A549 (cell line): ENCODE data around the gene COL2A1. TPM values are rescaled to one million over a fixed set of nuclear protein-coding genes. Genes with fewer than 3 reads are reported as not detected.

Source experiments
- ATAC-seq, 2 experiments: fragments of 200-7000 bp in 1 of 2; fragments of >200 bp in 1 of 2; cut with Nextera tagmentation in 1 of 2; cut with Tn5 transposase in 1 of 2; 3 replicates each; pipeline versions ENCODE4 v1.8.0 to v1.9.1; 2018 to 2020; ENCODE audit warnings: mild to moderate bottlenecking in 1 of 2, moderate library complexity in 1 of 2
- CTCF ChIA-PET: fragments of 300-600 bp; sonication (Branson Sonifier 250); formaldehyde crosslinking; extraction: SDS; loops from one replicate; lab custom pipeline; 2021; ENCODE audit warnings: antibody characterized with exemption, inconsistent platforms; lab: Yijun Ruan, JAX
- POLR2A ChIA-PET: fragments of 350-600 bp; formaldehyde crosslinking; extraction: SDS; loops from one replicate; lab custom pipeline; 2021; ENCODE audit warnings: antibody characterized with exemption, inconsistent platforms; lab: Yijun Ruan, JAX
- DNase-seq, 2 experiments: peaks; one replicate each; pipeline versions ENCODE4 v3.0.0 to v3.0.0-alpha.2; 2011 to 2016; ENCODE audit warnings: low read depth in 1 of 2, low spot score in 1 of 2
- FAIRE-seq: peaks from 2 replicates; lab custom pipeline; 2011; peaks lifted over from hg19 to GRCh38; lab: Jason Lieb, UNC
- H3K27ac ChIP-seq, 2 experiments: fragments of >200 bp; sonication (Bioruptor Twin); formaldehyde crosslinking; 3 replicates each; pipeline ENCODE4 v1.5.1; 2016 to 2017
- H3K4me1 ChIP-seq: fragments of >200 bp; sonication (Bioruptor Twin); formaldehyde crosslinking; 3 replicates; pipeline ENCODE4 v1.6.1; 2016
- H3K4me2 ChIP-seq: fragments of >200 bp; sonication (Bioruptor Twin); formaldehyde crosslinking; 3 replicates; pipeline ENCODE4 v1.6.1; 2016
- H3K4me3 ChIP-seq: fragments of >200 bp; sonication (Bioruptor Twin); formaldehyde crosslinking; 3 replicates; pipeline ENCODE4 v1.5.1; 2016
- H3K9me3 ChIP-seq: fragments of >200 bp; sonication (Bioruptor Twin); formaldehyde crosslinking; 3 replicates; pipeline ENCODE4 v1.6.1; 2016
- BHLHE40 ChIP-seq: IDR thresholded peaks from 2 replicates; pipeline ENCODE4 v1.6.1; 2012; ENCODE audit warnings: low read depth, low read length, inconsistent platforms
- E2F6 ChIP-seq: IDR thresholded peaks from 2 replicates; pipeline ENCODE4 v1.6.1; 2012; ENCODE audit warnings: low read depth, borderline replicate concordance
- EHMT2 ChIP-seq: fragments of 200-600 bp; sonication (generic); IDR thresholded peaks from 2 replicates; pipeline ENCODE4 v1.6.1; 2016; ENCODE audit warnings: antibody characterized with exemption, low read depth, mild to moderate bottlenecking, moderate library complexity
- EP300 ChIP-seq, 2 experiments: fragments of >200 bp; sonication (Bioruptor Twin); formaldehyde crosslinking; IDR thresholded peaks; 2 replicates in 1 of 2; 3 replicates in 1 of 2; pipeline ENCODE4 v1.6.1; 2016 to 2017
- FOSB ChIP-seq: fragments of 250-450 bp; sonication (Bioruptor Pico); IDR thresholded peaks from 2 replicates; pipeline ENCODE4 v1.5.0; 2020; ENCODE audit warnings: mild to moderate bottlenecking, moderate library complexity
- FOSL2 ChIP-seq, 2 experiments: fragments of 450-650 bp in 1 of 2; fragments of >200 bp in 1 of 2; sonication (Bioruptor Twin) in 1 of 2; formaldehyde crosslinking; IDR thresholded peaks; 2 replicates each; pipeline versions ENCODE4 v1.5.0 to v1.6.1; 2016 to 2020; ENCODE audit warnings: mild to moderate bottlenecking in 1 of 2, moderate library complexity in 1 of 2
- KDM5A ChIP-seq: fragments of 200-600 bp; sonication (generic); IDR thresholded peaks from 2 replicates; pipeline ENCODE4 v1.6.1; 2016; ENCODE audit warnings: antibody characterized with exemption, mild to moderate bottlenecking
- MAX ChIP-seq: IDR thresholded peaks from 2 replicates; pipeline ENCODE4 v1.6.1; 2012
- MAZ ChIP-seq: fragments of 150-350 bp; IDR thresholded peaks from 2 replicates; pipeline ENCODE4 v1.6.1; 2014; ENCODE audit warnings: antibody characterized with exemption, low read depth, low read length, borderline replicate concordance
- NFE2L2 ChIP-seq: fragments of 150-350 bp; conservative IDR thresholded peaks from 2 replicates; pipeline ENCODE4 v1.6.1; 2014; ENCODE audit warnings: low read length
- PHF8 ChIP-seq: fragments of 200-600 bp; sonication (generic); IDR thresholded peaks from 2 replicates; pipeline ENCODE4 v1.6.1; 2016; ENCODE audit warnings: low read depth, mild to moderate bottlenecking, antibody characterized with exemption, moderate library complexity, borderline replicate concordance
- POLR2A ChIP-seq: IDR thresholded peaks from 2 replicates; pipeline ENCODE4 v1.6.1; 2012; ENCODE audit warnings: mild to moderate bottlenecking, low read length
- POLR2AphosphoS2 ChIP-seq: conservative IDR thresholded peaks from 2 replicates; pipeline ENCODE4 v1.6.1; 2012; ENCODE audit warnings: low read length, improper control_type of control experiment, inconsistent platforms
- RNF2 ChIP-seq: fragments of 200-600 bp; sonication (generic); IDR thresholded peaks from 2 replicates; pipeline ENCODE4 v1.6.1; 2016; ENCODE audit warnings: low read depth, mild to moderate bottlenecking, antibody characterized with exemption, moderate library complexity, borderline replicate concordance
- ZC3H11A ChIP-seq: fragments of 450-650 bp; IDR thresholded peaks from 2 replicates; pipeline ENCODE4 v1.6.1; 2014; ENCODE audit warnings: antibody characterized with exemption, mild to moderate bottlenecking
- ZSCAN20 ChIP-seq: fragments of 250-450 bp; sonication (Bioruptor Pico); IDR thresholded peaks from 2 replicates; pipeline ENCODE4 v1.8.0; 2022; ENCODE audit warnings: mild to moderate bottlenecking, moderate library complexity
- WGBS: methylation state at CpG from one replicate; pipeline ENCODE4 v1.1.6; 2017; ENCODE audit errors: missing lambda C conversion rate; 5-methylcytosine and 5-hydroxymethylcytosine counted together
- polyA plus RNA-seq, 4 experiments: library from polyadenylated mRNA; depleted of rRNA in 3 of 4; stranded (reverse); fragments of >200 nt; fragmentation: RNase III in 1 of 4; extraction: RNeasy Plus Mini Kit Qiagen cat#74134 plus additional on column Dnase treatment in 1 of 4; gene quantifications; 2 replicates in 3 of 4; 3 replicates in 1 of 4; pipeline ENCODE4 v1.2.3, GENCODE V29; 2011 to 2017
- TF ChIP-seq, protein P1 (sequence below): fragments of >200 bp; sonication (Bioruptor Twin); formaldehyde crosslinking; IDR thresholded peaks from 3 replicates; pipeline ENCODE4 v1.6.1; 2016
- TF ChIP-seq, protein P2 (sequence below): fragments of 150-350 bp; IDR thresholded peaks from 2 replicates; pipeline ENCODE4 v1.6.1; 2014; ENCODE audit warnings: low read depth, mild to moderate bottlenecking, low read length
- TF ChIP-seq, protein P3 (sequence below): fragments of 250-450 bp; sonication (Bioruptor Pico); IDR thresholded peaks from 2 replicates; pipeline ENCODE4 v1.5.0; 2021; ENCODE audit warnings: mild to moderate bottlenecking, moderate library complexity, borderline replicate concordance
- TF ChIP-seq, protein P4 (sequence below): fragments of 200-600 bp; sonication (generic); IDR thresholded peaks from 2 replicates; pipeline ENCODE4 v1.6.1; 2016; ENCODE audit warnings: antibody characterized with exemption, mild to moderate bottlenecking, moderate library complexity

Gene COL2A1
- polyA plus RNA-seq, 2 of the 4 experiments (the other 2 are of a cell fraction): 0.01 TPM; not detected in 1

GRCh38 chr12:48002773-48003218 lies 1.5 kb downstream of the COL2A1 start:
- Histone ChIP-seq H3K4me1 (peaks cover 28% of the 10 kb centered on the region), H3K4me2 (peak overlapping the region; percentile 94), H3K27ac (no peak overlapping the region), H3K9me3 (no peaks in the 10 kb centered on the region), H3K4me3 (peak overlapping the region; percentile 46; the same call in 2 of the 3 replicates)
- WGBS: 5% methylated on average over 19 of the region's 26 CpGs
- ChIA-PET POLR2A (interaction anchor here (1.2 to 1.4 kb wide), 2 partner anchors 98 to 103 kb away, joined by 3 read pairs; partner anchors contain the start of genes SENP1 and VDR), CTCF (interaction anchor here (0.7 to 1.7 kb wide), 6 partner anchors 8 to 53 kb away, joined by 3 to 4 read pairs (median 3); no protein-coding TSS in a partner anchor)
- TF ChIP-seq E2F6: 0 out of 2 replicates have a peak, but pooled peaks have one; percentile 53
- TF ChIP-seq MAX: peak; percentile 15; the same call in 1 of the 2 replicates
- TF ChIP-seq KDM5A: no peak
- DNase-seq (no peak), FAIRE-seq (no peak), ATAC-seq (peak; percentile 17 to 40; a peak in 3 of 6 replicates)

DNA sequence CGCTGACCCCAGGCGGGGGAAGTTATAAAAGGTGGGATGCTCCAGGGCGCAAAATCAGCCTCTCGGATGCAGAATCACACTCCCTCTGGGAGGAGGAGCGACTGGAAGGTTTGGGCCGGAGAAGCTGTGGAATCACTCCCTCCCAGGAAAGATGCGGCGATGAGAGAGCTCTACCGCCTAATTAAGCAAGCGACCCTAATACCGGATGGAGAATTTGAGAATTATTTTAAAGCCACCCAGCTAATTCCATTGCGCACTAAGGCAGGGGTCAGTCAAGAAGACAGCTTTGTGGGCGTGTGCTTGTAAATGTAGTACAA lies 1.9 kb downstream of the COL2A1 start:
- no peak for TF ChIP-seq EP300 (IDR thresholded peaks at IDR 0.05)
- no peak for TF ChIP-seq POLR2AphosphoS2
- no peak for TF ChIP-seq ZSCAN20 (CRISPR knock-in tag)
- TF ChIP-seq KDM5A: no peak
- TF ChIP-seq PHF8: no peak
- TF ChIP-seq POLR2A: no peak
- TF ChIP-seq BHLHE40: no peak
- Histone ChIP-seq H3K4me1 (peaks cover 28% of the 10 kb centered on the region), H3K4me3 (peak overlapping the region; percentile 46), H3K27ac (no peak overlapping the region), H3K9me3 (no peaks in the 10 kb centered on the region), H3K4me2 (peak overlapping the region; percentile 94)
- ATAC-seq (peak in 1 of 2 experiments; percentile 9; a peak in 3 of 6 replicates), FAIRE-seq (no peak), DNase-seq (peak in 1 of 2 experiments; percentile 17)
- POLR2A ChIA-PET: interaction anchor here (1.2 to 1.4 kb wide), 2 partner anchors 98 to 103 kb away, joined by 3 read pairs; partner anchors contain the start of genes SENP1 and VDR
- CTCF ChIA-PET: interaction anchor here (0.7 to 1.7 kb wide), 6 partner anchors 8 to 53 kb away, joined by 3 to 4 read pairs (median 3); no protein-coding TSS in a partner anchor
- WGBS: 13% methylated on average over 13 of the region's 13 CpGs

DNA sequence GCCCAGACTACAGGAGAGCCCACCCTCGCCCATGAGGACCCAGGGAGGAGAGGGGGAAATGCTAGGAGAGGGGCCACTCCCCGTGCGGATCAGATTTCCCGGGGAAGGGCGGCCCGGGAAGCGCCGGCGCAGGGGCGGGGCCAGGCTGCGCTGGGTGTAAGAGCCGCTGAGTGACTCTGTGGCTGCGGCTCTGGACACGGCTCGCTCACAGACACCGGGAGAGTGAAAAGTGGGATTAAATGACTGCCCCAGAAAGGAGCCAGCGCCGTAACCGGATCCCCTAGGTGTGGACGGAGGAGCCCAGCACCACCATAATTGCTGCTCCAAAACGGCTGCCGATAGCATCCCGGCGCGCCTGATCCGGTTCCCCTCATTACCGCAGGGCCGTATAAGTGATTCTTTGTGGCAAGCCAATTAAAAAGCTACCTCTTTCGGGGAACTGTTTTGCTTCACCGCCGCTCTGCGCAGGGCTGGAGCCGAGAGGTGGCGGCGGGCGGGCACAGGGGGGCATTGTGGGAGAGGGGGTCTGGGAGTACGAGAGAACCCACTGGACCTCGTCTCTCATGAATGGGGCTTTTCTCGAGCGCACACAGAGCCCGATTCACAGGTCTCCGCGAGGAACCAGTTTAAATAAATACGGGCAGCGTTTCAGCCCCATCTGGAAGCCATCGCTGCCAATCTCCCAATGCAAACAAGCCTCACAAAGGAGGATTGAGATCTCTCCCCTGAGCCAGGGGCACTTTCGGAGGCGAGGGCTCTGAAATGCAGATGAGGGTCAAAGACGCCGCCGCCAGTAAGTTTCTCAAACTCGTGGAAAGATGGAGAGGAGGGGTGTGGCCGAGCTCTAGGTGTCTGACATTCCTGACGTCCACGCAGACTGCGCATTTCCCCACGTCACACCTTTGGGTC lies 2.5 kb downstream of the COL2A1 start:
- peak overlapping the region; percentile 94 for H3K4me2 ChIP-seq
- no peaks in the 10 kb centered on the region for H3K9me3 ChIP-seq
- ChIA-PET CTCF (interaction anchor here (0.6 to 1.7 kb wide), 7 partner anchors 9 to 83 kb away, joined by 3 to 4 read pairs (median 3); no protein-coding TSS in a partner anchor), POLR2A (interaction anchor here (1.2 to 1.4 kb wide), 2 partner anchors 97 to 104 kb away, joined by 3 read pairs; partner anchors contain the start of genes SENP1 and VDR)
- H3K4me1 ChIP-seq: peaks cover 28% of the 10 kb centered on the region
- peak overlapping the region; percentile 46 for H3K4me3 ChIP-seq
- H3K27ac ChIP-seq: peak overlapping the region in 1 of 2 experiments; percentile 43; a peak in 2 of 6 replicates
- FAIRE-seq (no peak), ATAC-seq (peak; percentile 67 to 84), DNase-seq (peak in 1 of 2 experiments; percentile 75)
- WGBS: 4% methylated on average over 56 of the region's 57 CpGs
- TF ChIP-seq KDM5A (no peak), FOSL2 (IDR thresholded peaks at IDR 0.05) (no peak), FOSL2 (CRISPR knock-in tag; IDR thresholded peaks at IDR 0.05) (no peak), FOSB (CRISPR knock-in tag) (no peak), RNF2 (peak; percentile 48; the same call in 1 of the 2 replicates), ZC3H11A (no peak), EHMT2 (no peak), MAZ (no peak), NFE2L2 (no peak)
- TF ChIP-seq, protein P1, sequence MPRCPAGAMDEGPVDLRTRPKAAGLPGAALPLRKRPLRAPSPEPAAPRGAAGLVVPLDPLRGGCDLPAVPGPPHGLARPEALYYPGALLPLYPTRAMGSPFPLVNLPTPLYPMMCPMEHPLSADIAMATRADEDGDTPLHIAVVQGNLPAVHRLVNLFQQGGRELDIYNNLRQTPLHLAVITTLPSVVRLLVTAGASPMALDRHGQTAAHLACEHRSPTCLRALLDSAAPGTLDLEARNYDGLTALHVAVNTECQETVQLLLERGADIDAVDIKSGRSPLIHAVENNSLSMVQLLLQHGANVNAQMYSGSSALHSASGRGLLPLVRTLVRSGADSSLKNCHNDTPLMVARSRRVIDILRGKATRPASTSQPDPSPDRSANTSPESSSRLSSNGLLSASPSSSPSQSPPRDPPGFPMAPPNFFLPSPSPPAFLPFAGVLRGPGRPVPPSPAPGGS: no peak
- TF ChIP-seq, protein P2, sequence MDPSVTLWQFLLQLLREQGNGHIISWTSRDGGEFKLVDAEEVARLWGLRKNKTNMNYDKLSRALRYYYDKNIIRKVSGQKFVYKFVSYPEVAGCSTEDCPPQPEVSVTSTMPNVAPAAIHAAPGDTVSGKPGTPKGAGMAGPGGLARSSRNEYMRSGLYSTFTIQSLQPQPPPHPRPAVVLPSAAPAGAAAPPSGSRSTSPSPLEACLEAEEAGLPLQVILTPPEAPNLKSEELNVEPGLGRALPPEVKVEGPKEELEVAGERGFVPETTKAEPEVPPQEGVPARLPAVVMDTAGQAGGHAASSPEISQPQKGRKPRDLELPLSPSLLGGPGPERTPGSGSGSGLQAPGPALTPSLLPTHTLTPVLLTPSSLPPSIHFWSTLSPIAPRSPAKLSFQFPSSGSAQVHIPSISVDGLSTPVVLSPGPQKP: no peak
- TF ChIP-seq, protein P3, sequence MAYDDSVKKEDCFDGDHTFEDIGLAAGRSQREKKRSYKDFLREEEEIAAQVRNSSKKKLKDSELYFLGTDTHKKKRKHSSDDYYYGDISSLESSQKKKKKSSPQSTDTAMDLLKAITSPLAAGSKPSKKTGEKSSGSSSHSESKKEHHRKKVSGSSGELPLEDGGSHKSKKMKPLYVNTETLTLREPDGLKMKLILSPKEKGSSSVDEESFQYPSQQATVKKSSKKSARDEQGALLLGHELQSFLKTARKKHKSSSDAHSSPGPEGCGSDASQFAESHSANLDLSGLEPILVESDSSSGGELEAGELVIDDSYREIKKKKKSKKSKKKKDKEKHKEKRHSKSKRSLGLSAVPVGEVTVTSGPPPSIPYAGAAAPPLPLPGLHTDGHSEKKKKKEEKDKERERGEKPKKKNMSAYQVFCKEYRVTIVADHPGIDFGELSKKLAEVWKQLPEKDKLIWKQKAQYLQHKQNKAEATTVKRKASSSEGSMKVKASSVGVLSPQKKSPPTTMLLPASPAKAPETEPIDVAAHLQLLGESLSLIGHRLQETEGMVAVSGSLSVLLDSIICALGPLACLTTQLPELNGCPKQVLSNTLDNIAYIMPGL (CRISPR knock-in tag): no peak
- TF ChIP-seq, protein P4, sequence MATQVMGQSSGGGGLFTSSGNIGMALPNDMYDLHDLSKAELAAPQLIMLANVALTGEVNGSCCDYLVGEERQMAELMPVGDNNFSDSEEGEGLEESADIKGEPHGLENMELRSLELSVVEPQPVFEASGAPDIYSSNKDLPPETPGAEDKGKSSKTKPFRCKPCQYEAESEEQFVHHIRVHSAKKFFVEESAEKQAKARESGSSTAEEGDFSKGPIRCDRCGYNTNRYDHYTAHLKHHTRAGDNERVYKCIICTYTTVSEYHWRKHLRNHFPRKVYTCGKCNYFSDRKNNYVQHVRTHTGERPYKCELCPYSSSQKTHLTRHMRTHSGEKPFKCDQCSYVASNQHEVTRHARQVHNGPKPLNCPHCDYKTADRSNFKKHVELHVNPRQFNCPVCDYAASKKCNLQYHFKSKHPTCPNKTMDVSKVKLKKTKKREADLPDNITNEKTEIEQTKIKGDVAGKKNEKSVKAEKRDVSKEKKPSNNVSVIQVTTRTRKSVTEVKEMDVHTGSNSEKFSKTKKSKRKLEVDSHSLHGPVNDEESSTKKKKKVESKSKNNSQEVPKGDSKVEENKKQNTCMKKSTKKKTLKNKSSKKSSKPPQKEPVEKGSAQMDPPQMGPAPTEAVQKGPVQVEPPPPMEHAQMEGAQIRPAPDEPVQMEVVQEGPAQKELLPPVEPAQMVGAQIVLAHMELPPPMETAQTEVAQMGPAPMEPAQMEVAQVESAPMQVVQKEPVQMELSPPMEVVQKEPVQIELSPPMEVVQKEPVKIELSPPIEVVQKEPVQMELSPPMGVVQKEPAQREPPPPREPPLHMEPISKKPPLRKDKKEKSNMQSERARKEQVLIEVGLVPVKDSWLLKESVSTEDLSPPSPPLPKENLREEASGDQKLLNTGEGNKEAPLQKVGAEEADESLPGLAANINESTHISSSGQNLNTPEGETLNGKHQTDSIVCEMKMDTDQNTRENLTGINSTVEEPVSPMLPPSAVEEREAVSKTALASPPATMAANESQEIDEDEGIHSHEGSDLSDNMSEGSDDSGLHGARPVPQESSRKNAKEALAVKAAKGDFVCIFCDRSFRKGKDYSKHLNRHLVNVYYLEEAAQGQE: no peak
